ENCODE measurements around the gene RNASET2. TPM values are rescaled to one million over a fixed set of nuclear protein-coding genes. Genes with fewer than 3 reads are reported as not detected.

Gene RNASET2
- total and polyA plus RNA-seq, 2 of the 13 experiments (the other 11 are each of a cell fraction or from before 2014, with no cell fraction given) = 44.6 to 597 TPM

- no peak; the same call in 1 of the 2 replicates for TF ChIP-seq SMYD3 (CRISPR knock-in tag; IDR thresholded peaks at IDR 0.05)
- 0 out of 2 replicates have a peak, but pooled peaks have one; percentile 3 for TF ChIP-seq ZFP1 (CRISPR knock-in tag; IDR thresholded peaks at IDR 0.05)
- TF ChIP-seq IRF2 (CRISPR knock-in tag; IDR thresholded peaks at IDR 0.05) = peak; percentile 36; the same call in 1 of the 2 replicates
- peak; percentile 66; the same call in 1 of the 2 replicates for TF ChIP-seq EED (CRISPR knock-in tag; IDR thresholded peaks at IDR 0.05)
- peak; percentile 23; the same call in 1 of the 2 replicates for TF ChIP-seq KLF15 (CRISPR knock-in tag; IDR thresholded peaks at IDR 0.05; ENCODE audit: borderline replicate concordance)
- TF ChIP-seq ZSCAN21 (CRISPR knock-in tag; IDR thresholded peaks at IDR 0.05; ENCODE audit: borderline replicate concordance) = peak; percentile 95
- 0 out of 2 replicates have a peak, but pooled peaks have one; percentile 25 for TF ChIP-seq ZNF33B (CRISPR knock-in tag; IDR thresholded peaks at IDR 0.05)
- TF ChIP-seq ZNF552 (CRISPR knock-in tag; IDR thresholded peaks at IDR 0.05; ENCODE audit: borderline replicate concordance) = peak; percentile 92
- TF ChIP-seq KLF13 (CRISPR knock-in tag; IDR thresholded peaks at IDR 0.05) = peak; percentile 52; the same call in 1 of the 2 replicates
- peak; percentile 53; the same call in 1 of the 2 replicates for TF ChIP-seq MTA1 (CRISPR knock-in tag; IDR thresholded peaks at IDR 0.05; ENCODE audit: borderline replicate concordance)
- TF ChIP-seq FOXA3 (CRISPR knock-in tag; IDR thresholded peaks at IDR 0.05) = peak; percentile 44; the same call in 1 of the 2 replicates
- no peak; the same call in 1 of the 2 replicates for TF ChIP-seq ZNF790 (CRISPR knock-in tag; IDR thresholded peaks at IDR 0.05; ENCODE audit: borderline replicate concordance)
- TF ChIP-seq AHR (CRISPR knock-in tag; IDR thresholded peaks at IDR 0.05) = no peak
- TF ChIP-seq, protein P1, sequence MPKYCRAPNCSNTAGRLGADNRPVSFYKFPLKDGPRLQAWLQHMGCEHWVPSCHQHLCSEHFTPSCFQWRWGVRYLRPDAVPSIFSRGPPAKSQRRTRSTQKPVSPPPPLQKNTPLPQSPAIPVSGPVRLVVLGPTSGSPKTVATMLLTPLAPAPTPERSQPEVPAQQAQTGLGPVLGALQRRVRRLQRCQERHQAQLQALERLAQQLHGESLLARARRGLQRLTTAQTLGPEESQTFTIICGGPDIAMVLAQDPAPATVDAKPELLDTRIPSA (CRISPR knock-in tag; IDR thresholded peaks at IDR 0.05; ENCODE audit: borderline replicate concordance) = peak; percentile 98
- TF ChIP-seq NR2F2 (IDR thresholded peaks at IDR 0.05; ENCODE audit: borderline replicate concordance, low read depth) = peak; percentile 12; the same call in 1 of the 2 replicates
- TF ChIP-seq SIX1 (CRISPR knock-in tag; IDR thresholded peaks at IDR 0.05; ENCODE audit: borderline replicate concordance) = no peak
- peak; percentile 69 for TF ChIP-seq PHF20 (CRISPR knock-in tag; IDR thresholded peaks at IDR 0.05)
- no peak for TF ChIP-seq ZNF383 (CRISPR knock-in tag; IDR thresholded peaks at IDR 0.05; ENCODE audit: borderline replicate concordance)
- TF ChIP-seq JARID2 (CRISPR knock-in tag; IDR thresholded peaks at IDR 0.05; ENCODE audit: insufficient replicate concordance) = peak; percentile 31
- no peak; the same call in 1 of the 2 replicates for TF ChIP-seq MXD4 (CRISPR knock-in tag; IDR thresholded peaks at IDR 0.05)
- TF ChIP-seq TOPORS (CRISPR knock-in tag; IDR thresholded peaks at IDR 0.05) = peak; percentile 89
Measured at GRCh38 chr6:166999145-166999883, 43.0 kb upstream of the RNASET2 start, which contains the start of gene CEP43 (continued).

Data from HepG2 (cell line).